ENCODE data around the gene GDF10. TPM values are rescaled to one million over a fixed set of nuclear protein-coding genes. Genes with fewer than 3 reads are reported as not detected.
A peak's percentile ranks its signal among the peaks of the same experiment; 100 is the strongest.

GDF10 gene
- total and polyA plus RNA-seq, 2 donors (not counting 1 experiment from before 2014, with no cell fraction given), result not detected

GRCh38 chr10:47252093-47252780, 47.8 kb upstream of the GDF10 start:
- no peaks in the 10 kb centered on the region for H3K27me3 ChIP-seq (replicated peaks in 1 of 4; ENCODE audit: control extremely low read depth in 1 of 4, control insufficient read depth in 3 of 4, insufficient read depth in 4 of 4, low read length in 3 of 4)
- H3K4me3 Mint-ChIP-seq, result no peak overlapping the region
- WGBS (ENCODE audit: insufficient coverage), result 77% methylated on average over 6 of the region's 7 CpGs
- peaks cover 22% of the 10 kb centered on the region for H3K4me1 Mint-ChIP-seq
- no peak overlapping the region for H2AFZ ChIP-seq (ENCODE audit: insufficient read depth, low read depth, low read length, poor library complexity, severe bottlenecking)
- peaks cover 5 to 14% of the 10 kb centered on the region in 2 donors for H3K4me1 ChIP-seq (ENCODE audit: control insufficient read depth in 2 of 2, insufficient read depth in 2 of 2, low read length in 2 of 2)
- no peaks in the 10 kb centered on the region for H3K36me3 ChIP-seq (replicated peaks in 1 of 2; ENCODE audit: control extremely low read depth in 1 of 2, control insufficient read depth in 1 of 2, extremely low read depth in 1 of 2, insufficient read depth in 2 of 2, low read length in 1 of 2)
- no peaks in the 10 kb centered on the region for H3K9me3 Mint-ChIP-seq (ENCODE audit: insufficient read depth)
- ATAC-seq (ENCODE audit: low read depth) (no peak), DNase-seq (no peak)
- no peak overlapping the region for H3K27ac Mint-ChIP-seq
- intact Hi-C loops (cut with micrococcal nuclease), result no loop called here
- H3K4me2 ChIP-seq (replicated peaks; ENCODE audit: low read depth, low read length, poor library complexity, severe bottlenecking), result no peak overlapping the region
- H3K27me3 Mint-ChIP-seq, result no peaks in the 10 kb centered on the region
- H4K20me1 ChIP-seq (ENCODE audit: control insufficient read depth, insufficient read depth, low read length, poor library complexity, severe bottlenecking), result no peaks in the 10 kb centered on the region
- no peak overlapping the region for H3K9ac ChIP-seq (ENCODE audit: low read length)
- CTCF ChIA-PET, result no interaction called here
- TF ChIP-seq CTCF (IDR thresholded peaks at IDR 0.05) (no peak), EZH2 (IDR thresholded peaks at IDR 0.05; ENCODE audit: borderline replicate concordance, insufficient read depth, low read depth, low read length, poor library complexity, severe bottlenecking) (no peak)
- no peak overlapping the region for H3K4me3 ChIP-seq (ENCODE audit: control extremely low read depth in 1 of 5, extremely low read depth in 1 of 5, insufficient read depth in 1 of 5, low read depth in 2 of 5, low read length in 4 of 5)
- peaks cover 0 to under 1% (median 0%) of the 10 kb centered on the region in 3 donors for H3K9me3 ChIP-seq (ENCODE audit: control extremely low read depth in 1 of 3, control insufficient read depth in 2 of 3, insufficient read depth in 1 of 3, low read length in 2 of 3)
- no peak overlapping the region for H3K27ac ChIP-seq (ENCODE audit: low read length in 2 of 2)
- H3K79me2 ChIP-seq (ENCODE audit: control insufficient read depth, insufficient read depth, low read length), result no peaks in the 10 kb centered on the region
- POLR2A ChIA-PET, result no interaction called here

- ATAC-seq (ENCODE audit: low read depth), result no peak
- no peak overlapping the region for H3K27ac ChIP-seq (ENCODE audit: low read length in 2 of 2)
- Mint-ChIP-seq H3K4me1 (peaks cover 31% of the 10 kb centered on the region), H3K9me3 (ENCODE audit: insufficient read depth) (no peaks in the 10 kb centered on the region), H3K27ac (peak overlapping the region; percentile 51), H3K4me3 (no peak overlapping the region), H3K27me3 (no peaks in the 10 kb centered on the region)
- intact Hi-C loops (cut with micrococcal nuclease), result no loop called here
- no peaks in the 10 kb centered on the region for H3K79me2 ChIP-seq (ENCODE audit: control insufficient read depth, insufficient read depth, low read length)
- no peaks in the 10 kb centered on the region for H4K20me1 ChIP-seq (ENCODE audit: control insufficient read depth, insufficient read depth, low read length, poor library complexity, severe bottlenecking)
- ChIA-PET POLR2A (no interaction called here), CTCF (no interaction called here)
- H3K4me1 ChIP-seq (ENCODE audit: control insufficient read depth in 2 of 2, insufficient read depth in 2 of 2, low read length in 2 of 2), result peaks cover 14 to 23% of the 10 kb centered on the region in 2 donors
- DNase-seq, result no peak
- peaks cover 0 to 3% (median 0%) of the 10 kb centered on the region in 3 donors for H3K9me3 ChIP-seq (ENCODE audit: control extremely low read depth in 1 of 3, control insufficient read depth in 2 of 3, insufficient read depth in 1 of 3, low read length in 2 of 3)
- H2AFZ ChIP-seq (ENCODE audit: insufficient read depth, low read depth, low read length, poor library complexity, severe bottlenecking), result no peak overlapping the region
- 75% methylated on average over 4 of the region's 10 CpGs for WGBS (ENCODE audit: insufficient coverage)
- H3K27me3 ChIP-seq (replicated peaks in 1 of 4; ENCODE audit: control extremely low read depth in 1 of 4, control insufficient read depth in 3 of 4, insufficient read depth in 4 of 4, low read length in 3 of 4), result no peaks in the 10 kb centered on the region
- H3K36me3 ChIP-seq (replicated peaks in 1 of 2; ENCODE audit: control extremely low read depth in 1 of 2, control insufficient read depth in 1 of 2, extremely low read depth in 1 of 2, insufficient read depth in 2 of 2, low read length in 1 of 2), result no peaks in the 10 kb centered on the region
- no peak overlapping the region for H3K9ac ChIP-seq (ENCODE audit: low read length)
- H3K4me3 ChIP-seq (ENCODE audit: control extremely low read depth in 1 of 5, extremely low read depth in 1 of 5, insufficient read depth in 1 of 5, low read depth in 2 of 5, low read length in 4 of 5), result no peak overlapping the region
- no peak overlapping the region for H3K4me2 ChIP-seq (replicated peaks; ENCODE audit: low read depth, low read length, poor library complexity, severe bottlenecking)
- TF ChIP-seq EZH2 (IDR thresholded peaks at IDR 0.05; ENCODE audit: borderline replicate concordance, insufficient read depth, low read depth, low read length, poor library complexity, severe bottlenecking) (no peak), CTCF (IDR thresholded peaks at IDR 0.05) (no peak)
These were observed 46.9 kb upstream of the GDF10 start for GRCh38 chr10:47253030-47253637.
